ENCODE data around the gene PKNOX2.

DNA sequence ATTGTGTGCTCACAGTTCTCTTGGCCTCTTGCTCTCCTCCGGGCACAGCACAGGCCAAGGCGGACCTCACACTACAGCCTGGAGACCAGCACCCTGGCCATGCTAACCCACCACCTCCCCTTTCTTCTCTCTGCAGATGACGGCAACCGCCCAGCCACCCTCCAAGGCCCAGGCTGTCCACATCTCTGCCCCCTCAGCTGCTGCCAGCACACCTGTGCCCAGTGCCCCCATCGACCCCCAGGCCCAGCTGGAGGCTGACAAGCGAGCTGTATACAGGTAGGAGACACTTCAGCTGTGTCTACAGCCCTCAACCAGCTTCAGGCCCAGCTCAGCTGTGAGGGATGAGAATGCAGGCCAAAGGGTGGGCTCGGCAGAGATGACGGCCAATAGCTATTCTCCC, 203.2 kb downstream of the PKNOX2 start:
- TF ChIP-seq POLR2A (IDR thresholded peaks at IDR 0.05; ENCODE audit: low read depth, low read length) (no peak), TAF1 (IDR thresholded peaks at IDR 0.05; ENCODE audit: borderline replicate concordance, low read depth, low read length) (no peak), IKZF1 (conservative IDR thresholded peaks at IDR 0.05) (no peak), HDAC6 (IDR thresholded peaks at IDR 0.05; ENCODE audit: unreplicated experiment) (no peak), ZNF384 (IDR thresholded peaks at IDR 0.05; ENCODE audit: borderline replicate concordance, low read depth, low read length) (no peak), RCOR1 (conservative IDR thresholded peaks at IDR 0.05; ENCODE audit: low read depth, low read length) (no peak), KDM1A (IDR thresholded peaks at IDR 0.05; ENCODE audit: borderline replicate concordance) (no peak), EZH2 (IDR thresholded peaks at IDR 0.05; ENCODE audit: borderline replicate concordance, control insufficient read depth, low read depth, low read length) (no peak), CBX3 (IDR thresholded peaks at IDR 0.05; ENCODE audit: borderline replicate concordance, low read depth) (no peak), CBX5 (IDR thresholded peaks at IDR 0.05; ENCODE audit: low read depth) (no peak), CHD2 (IDR thresholded peaks at IDR 0.05; ENCODE audit: borderline replicate concordance, low read depth, low read length) (no peak)
- TF ChIP-seq, protein P1, sequence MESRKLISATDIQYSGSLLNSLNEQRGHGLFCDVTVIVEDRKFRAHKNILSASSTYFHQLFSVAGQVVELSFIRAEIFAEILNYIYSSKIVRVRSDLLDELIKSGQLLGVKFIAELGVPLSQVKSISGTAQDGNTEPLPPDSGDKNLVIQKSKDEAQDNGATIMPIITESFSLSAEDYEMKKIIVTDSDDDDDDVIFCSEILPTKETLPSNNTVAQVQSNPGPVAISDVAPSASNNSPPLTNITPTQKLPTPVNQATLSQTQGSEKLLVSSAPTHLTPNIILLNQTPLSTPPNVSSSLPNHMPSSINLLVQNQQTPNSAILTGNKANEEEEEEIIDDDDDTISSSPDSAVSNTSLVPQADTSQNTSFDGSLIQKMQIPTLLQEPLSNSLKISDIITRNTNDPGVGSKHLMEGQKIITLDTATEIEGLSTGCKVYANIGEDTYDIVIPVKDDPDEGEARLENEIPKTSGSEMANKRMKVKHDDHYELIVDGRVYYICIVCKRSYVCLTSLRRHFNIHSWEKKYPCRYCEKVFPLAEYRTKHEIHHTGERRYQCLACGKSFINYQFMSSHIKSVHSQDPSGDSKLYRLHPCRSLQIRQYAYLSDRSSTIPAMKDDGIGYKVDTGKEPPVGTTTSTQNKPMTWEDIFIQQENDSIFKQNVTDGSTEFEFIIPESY (IDR thresholded peaks at IDR 0.05): no peak

Measured in GM12878 (cell line).